ENCODE results near the gene SMYD3. TPM values are rescaled to one million over a fixed set of nuclear protein-coding genes. Genes with fewer than 3 reads are reported as not detected.

Gene SMYD3
- total RNA-seq, 1 donor from 2014 or later: 80.8 TPM

DNA sequence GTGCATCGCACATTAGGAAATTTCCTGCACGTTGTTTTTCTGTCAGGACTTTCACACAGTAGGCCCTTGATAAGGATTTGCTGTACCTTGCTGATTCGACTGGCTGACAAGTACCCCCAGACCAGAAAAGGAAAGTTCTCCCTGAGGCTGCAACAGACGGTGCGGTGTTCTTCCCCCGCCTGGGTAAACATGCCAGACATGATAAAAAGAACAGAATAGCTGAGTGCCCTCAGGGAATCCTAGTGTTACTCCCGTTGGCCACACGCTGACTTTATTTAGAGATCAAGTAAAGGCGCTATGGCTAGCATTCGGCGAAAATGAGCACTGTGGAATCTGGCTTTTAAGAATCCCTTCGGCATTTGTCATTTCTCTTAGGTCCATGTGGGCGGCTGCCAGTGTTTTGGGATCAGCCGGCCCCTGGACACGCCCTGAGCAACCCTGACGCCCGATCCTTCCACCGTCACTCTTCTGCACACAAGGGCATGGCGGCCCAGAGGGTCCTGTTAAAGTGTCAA lies 744.6 kb downstream of the SMYD3 start:
- H3K4me1 Mint-ChIP-seq (ENCODE audit: low read depth, unreplicated experiment): peaks cover 20% of the 10 kb centered on the region
- H3K4me3 ChIP-seq (ENCODE audit: insufficient read depth, low read depth, low read length): no peak overlapping the region
- no peak overlapping the region for H3K9ac ChIP-seq (ENCODE audit: low read length)
- H3K4me1 ChIP-seq (ENCODE audit: insufficient read depth, low read length): peaks cover 17% of the 10 kb centered on the region
- TF ChIP-seq, protein P1, sequence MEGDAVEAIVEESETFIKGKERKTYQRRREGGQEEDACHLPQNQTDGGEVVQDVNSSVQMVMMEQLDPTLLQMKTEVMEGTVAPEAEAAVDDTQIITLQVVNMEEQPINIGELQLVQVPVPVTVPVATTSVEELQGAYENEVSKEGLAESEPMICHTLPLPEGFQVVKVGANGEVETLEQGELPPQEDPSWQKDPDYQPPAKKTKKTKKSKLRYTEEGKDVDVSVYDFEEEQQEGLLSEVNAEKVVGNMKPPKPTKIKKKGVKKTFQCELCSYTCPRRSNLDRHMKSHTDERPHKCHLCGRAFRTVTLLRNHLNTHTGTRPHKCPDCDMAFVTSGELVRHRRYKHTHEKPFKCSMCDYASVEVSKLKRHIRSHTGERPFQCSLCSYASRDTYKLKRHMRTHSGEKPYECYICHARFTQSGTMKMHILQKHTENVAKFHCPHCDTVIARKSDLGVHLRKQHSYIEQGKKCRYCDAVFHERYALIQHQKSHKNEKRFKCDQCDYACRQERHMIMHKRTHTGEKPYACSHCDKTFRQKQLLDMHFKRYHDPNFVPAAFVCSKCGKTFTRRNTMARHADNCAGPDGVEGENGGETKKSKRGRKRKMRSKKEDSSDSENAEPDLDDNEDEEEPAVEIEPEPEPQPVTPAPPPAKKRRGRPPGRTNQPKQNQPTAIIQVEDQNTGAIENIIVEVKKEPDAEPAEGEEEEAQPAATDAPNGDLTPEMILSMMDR (IDR thresholded peaks at IDR 0.05; ENCODE audit: insufficient read depth, low read depth, low read length): no peak
- TF ChIP-seq EZH2 (IDR thresholded peaks at IDR 0.05; ENCODE audit: insufficient read depth, low read length): no peak
- H3K36me3 ChIP-seq (ENCODE audit: insufficient read depth, low read length): no peaks in the 10 kb centered on the region
- H3K9me3 ChIP-seq (ENCODE audit: insufficient read depth, low read depth, low read length): no peaks in the 10 kb centered on the region
- H2AFZ ChIP-seq (ENCODE audit: low read depth, low read length): no peak overlapping the region
- peaks cover 2% of the 10 kb centered on the region for H3K9me3 Mint-ChIP-seq (ENCODE audit: unreplicated experiment)
- no peaks in the 10 kb centered on the region for H3K27me3 ChIP-seq (ENCODE audit: insufficient read depth, low read length)
- no peak overlapping the region for H3K4me2 ChIP-seq (ENCODE audit: low read length)
- FAIRE-seq (no peak), DNase-seq (ENCODE audit: low read depth) (no peak)
- peaks cover 27% of the 10 kb centered on the region for H3K36me3 Mint-ChIP-seq (ENCODE audit: low read depth, unreplicated experiment)
- H4K20me1 ChIP-seq (ENCODE audit: insufficient read depth, low read length): no peaks in the 10 kb centered on the region
- H3K27ac ChIP-seq (ENCODE audit: low read depth, low read length): no peak overlapping the region
- no peak overlapping the region for H3K4me3 Mint-ChIP-seq (ENCODE audit: unreplicated experiment)
- H3K27me3 Mint-ChIP-seq (ENCODE audit: low read depth, unreplicated experiment): no peaks in the 10 kb centered on the region
- no peaks in the 10 kb centered on the region for H3K79me2 ChIP-seq (ENCODE audit: insufficient read depth, low read length)
- no peak overlapping the region for H3K27ac Mint-ChIP-seq (ENCODE audit: unreplicated experiment)

DNA sequence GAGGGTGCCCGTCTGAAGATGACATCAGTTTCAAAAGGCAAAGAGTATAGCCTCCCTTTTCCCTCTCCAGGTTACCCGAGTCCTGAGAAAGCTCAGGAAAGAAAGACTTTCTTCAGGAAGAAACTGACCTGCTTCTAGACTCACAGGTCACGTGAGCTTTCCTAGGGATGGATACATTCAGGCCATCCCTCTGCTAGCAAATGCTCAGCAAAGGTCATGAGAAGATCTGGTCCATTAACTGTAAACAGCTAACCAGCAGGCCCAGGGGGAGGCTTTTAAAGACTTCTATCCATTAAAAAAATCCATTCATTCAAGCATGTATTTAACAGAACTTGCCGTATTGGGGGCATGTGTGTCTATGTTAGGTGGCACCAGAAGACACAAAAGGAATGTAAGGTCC lies 746.8 kb downstream of the SMYD3 start:
- no peak overlapping the region for H3K9ac ChIP-seq (ENCODE audit: low read length)
- no peaks in the 10 kb centered on the region for H3K79me2 ChIP-seq (ENCODE audit: insufficient read depth, low read length)
- no peak overlapping the region for H3K27ac Mint-ChIP-seq (ENCODE audit: unreplicated experiment)
- H3K36me3 Mint-ChIP-seq (ENCODE audit: low read depth, unreplicated experiment): peaks cover 21% of the 10 kb centered on the region
- H3K27me3 Mint-ChIP-seq (ENCODE audit: low read depth, unreplicated experiment): no peaks in the 10 kb centered on the region
- no peaks in the 10 kb centered on the region for H4K20me1 ChIP-seq (ENCODE audit: insufficient read depth, low read length)
- no peaks in the 10 kb centered on the region for H3K36me3 ChIP-seq (ENCODE audit: insufficient read depth, low read length)
- peaks cover 11% of the 10 kb centered on the region for H3K4me1 ChIP-seq (ENCODE audit: insufficient read depth, low read length)
- no peak for DNase-seq (ENCODE audit: low read depth)
- H3K4me3 ChIP-seq (ENCODE audit: insufficient read depth, low read depth, low read length): no peak overlapping the region
- peaks cover 17% of the 10 kb centered on the region for H3K4me1 Mint-ChIP-seq (ENCODE audit: low read depth, unreplicated experiment)
- H3K27me3 ChIP-seq (ENCODE audit: insufficient read depth, low read length): no peaks in the 10 kb centered on the region
- FAIRE-seq: no peak
- peaks cover 2% of the 10 kb centered on the region for H3K9me3 Mint-ChIP-seq (ENCODE audit: unreplicated experiment)
- H3K27ac ChIP-seq (ENCODE audit: low read depth, low read length): no peak overlapping the region
- H3K4me2 ChIP-seq (ENCODE audit: low read length): no peak overlapping the region
- no peak overlapping the region for H2AFZ ChIP-seq (ENCODE audit: low read depth, low read length)
- no peaks in the 10 kb centered on the region for H3K9me3 ChIP-seq (ENCODE audit: insufficient read depth, low read depth, low read length)
- TF ChIP-seq, protein P1 (IDR thresholded peaks at IDR 0.05; ENCODE audit: insufficient read depth, low read depth, low read length): no peak
- no peak for TF ChIP-seq EZH2 (IDR thresholded peaks at IDR 0.05; ENCODE audit: insufficient read depth, low read length)
- no peak overlapping the region for H3K4me3 Mint-ChIP-seq (ENCODE audit: unreplicated experiment)

DNA sequence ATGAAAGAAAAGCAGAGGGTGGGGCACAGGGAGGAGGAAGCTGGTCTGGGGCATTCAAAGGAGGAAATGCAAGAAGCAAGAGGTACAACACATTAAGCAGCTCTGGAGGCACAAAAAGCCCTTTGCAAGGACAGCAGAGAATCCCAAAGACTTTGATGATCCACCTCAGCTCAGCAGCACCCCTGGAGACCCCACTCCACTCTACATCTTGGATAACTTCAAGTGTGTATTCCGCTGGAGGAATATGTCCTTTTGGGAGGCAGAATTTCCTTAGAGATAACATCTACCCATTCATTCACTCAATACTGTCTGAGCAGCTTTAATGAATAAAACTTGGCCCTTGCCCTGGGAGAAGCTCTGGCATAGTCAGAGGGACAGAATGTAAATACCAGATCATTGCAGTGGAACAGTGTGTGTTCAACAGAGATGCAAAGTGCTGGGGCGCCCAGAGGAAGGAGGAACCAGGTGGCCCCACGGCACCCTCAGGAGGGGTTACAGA lies 752.6 kb downstream of the SMYD3 start:
- FAIRE-seq: no peak
- no peaks in the 10 kb centered on the region for H3K9me3 ChIP-seq (ENCODE audit: insufficient read depth, low read depth, low read length)
- no peak overlapping the region for H3K27ac ChIP-seq (ENCODE audit: low read depth, low read length)

More for the DNA sequence above, 752.6 kb downstream of the SMYD3 start:
- Mint-ChIP-seq H3K4me1 (ENCODE audit: low read depth, unreplicated experiment) (peaks cover 40% of the 10 kb centered on the region), H3K9me3 (ENCODE audit: unreplicated experiment) (no peaks in the 10 kb centered on the region), H3K27ac (ENCODE audit: unreplicated experiment) (no peak overlapping the region), H3K27me3 (ENCODE audit: low read depth, unreplicated experiment) (no peaks in the 10 kb centered on the region), H3K36me3 (ENCODE audit: low read depth, unreplicated experiment) (peaks cover 18% of the 10 kb centered on the region), H3K4me3 (ENCODE audit: unreplicated experiment) (no peak overlapping the region)
- no peak overlapping the region for H3K4me2 ChIP-seq (ENCODE audit: low read length)
- H3K4me1 ChIP-seq (ENCODE audit: insufficient read depth, low read length): peaks cover 11% of the 10 kb centered on the region
- no peaks in the 10 kb centered on the region for H3K79me2 ChIP-seq (ENCODE audit: insufficient read depth, low read length)
- no peak for DNase-seq (ENCODE audit: low read depth)
- H2AFZ ChIP-seq (ENCODE audit: low read depth, low read length): no peak overlapping the region
- no peaks in the 10 kb centered on the region for H3K36me3 ChIP-seq (ENCODE audit: insufficient read depth, low read length)
- no peaks in the 10 kb centered on the region for H4K20me1 ChIP-seq (ENCODE audit: insufficient read depth, low read length)
- TF ChIP-seq, protein P1 (IDR thresholded peaks at IDR 0.05; ENCODE audit: insufficient read depth, low read depth, low read length): no peak
- TF ChIP-seq EZH2 (IDR thresholded peaks at IDR 0.05; ENCODE audit: insufficient read depth, low read length): no peak
- H3K27me3 ChIP-seq (ENCODE audit: insufficient read depth, low read length): no peaks in the 10 kb centered on the region
- no peak overlapping the region for H3K9ac ChIP-seq (ENCODE audit: low read length)
- no peak overlapping the region for H3K4me3 ChIP-seq (ENCODE audit: insufficient read depth, low read depth, low read length)

Data from astrocyte (in vitro differentiated cells and primary cell).